Coronary artery (tissue), 2 donors: ENCODE results near the gene DUSP1.

Experiments
- DNase-seq: peaks from one replicate; pipeline ENCODE4 v3.0.0-alpha.2; 2017; ENCODE audit warnings: low spot score
- H3K27ac ChIP-seq, 2 donors: fragments of 200-600 bp; sonication (generic); one replicate each; pipeline ENCODE4 v1.5.1; 2016 to 2019
- H3K4me3 ChIP-seq: fragments of 200-600 bp; sonication (generic); 2 replicates; pipeline ENCODE4 v1.5.1; 2016; ENCODE audit warnings: mild to moderate bottlenecking, moderate library complexity
- CTCF ChIP-seq: fragments of 200-600 bp; sonication (generic); IDR thresholded peaks from one replicate; pipeline ENCODE4 v1.5.1; 2019; ENCODE audit warnings: antibody characterized with exemption

DUSP1 gene

GRCh38 chr5:172797771-172798191, 26.8 kb upstream of the DUSP1 start:
- H3K27ac ChIP-seq: peak overlapping the region; percentile 89 to 96
- no peak for DNase-seq
- TF ChIP-seq CTCF: no peak
- no peak overlapping the region for H3K4me3 ChIP-seq

GRCh38 chr5:172796306-172796705, 25.3 kb upstream of the DUSP1 start:
- peak overlapping the region; percentile 89 to 96 for H3K27ac ChIP-seq
- H3K4me3 ChIP-seq: no peak overlapping the region
- DNase-seq: no peak
- no peak for TF ChIP-seq CTCF

- no peak for TF ChIP-seq CTCF
- peak overlapping the region; percentile 89 to 96 for H3K27ac ChIP-seq
- peak; percentile 100 for DNase-seq
- H3K4me3 ChIP-seq: no peak overlapping the region
Observed at GRCh38 chr5:172795318-172795977, 24.5 kb upstream of the DUSP1 start.

- peak overlapping the region; percentile 89 to 96 for H3K27ac ChIP-seq
- TF ChIP-seq CTCF: no peak
- no peak for DNase-seq
- no peak overlapping the region for H3K4me3 ChIP-seq
Observed at GRCh38 chr5:172793577-172794488, 22.8 kb upstream of the DUSP1 start.

GRCh38 chr5:172792701-172793570, 21.9 kb upstream of the DUSP1 start:
- DNase-seq: no peak
- peak overlapping the region; percentile 89 to 96 for H3K27ac ChIP-seq
- no peak overlapping the region for H3K4me3 ChIP-seq
- no peak for TF ChIP-seq CTCF

GRCh38 chr5:172791726-172792445, 20.9 kb upstream of the DUSP1 start:
- DNase-seq: no peak
- Histone ChIP-seq H3K4me3 (no peak overlapping the region), H3K27ac (peak overlapping the region; percentile 76 to 96)
- no peak for TF ChIP-seq CTCF
